ENCODE data around the gene DYSF. TPM values are rescaled to one million over a fixed set of nuclear protein-coding genes. Genes with fewer than 3 reads are reported as not detected.

Gene DYSF
- total RNA-seq, 1 experiment from 2014 or later, result 0.31 TPM

DNA sequence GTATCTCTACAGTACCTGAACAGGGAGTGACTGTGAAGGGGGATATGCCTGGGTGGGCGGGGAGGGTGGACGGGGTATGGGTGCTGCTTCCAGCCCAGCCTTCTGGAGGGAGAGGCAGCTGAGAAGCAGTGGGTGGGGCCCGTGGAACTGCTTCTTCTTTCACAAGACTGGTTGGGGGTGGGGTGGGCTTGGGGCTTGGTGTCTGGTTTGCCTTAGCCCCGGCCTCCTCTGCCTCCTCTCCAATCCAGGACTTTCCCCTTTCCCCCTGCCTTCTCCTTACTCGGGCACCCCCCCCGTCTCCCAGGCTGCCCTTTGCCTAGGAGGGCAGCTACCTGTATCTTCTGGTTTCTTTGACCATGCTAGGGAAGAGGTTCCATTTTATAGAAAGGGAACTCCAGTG is 233.4 kb downstream of the DYSF start:
- ATAC-seq (no peak), DNase-seq (ENCODE audit: low read depth, low spot score) (no peak)
- no TSS peak for BruUV-seq (replicated peaks)
- no peaks in the 10 kb centered on the region for H3K36me3 ChIP-seq (ENCODE audit: control insufficient read depth, insufficient read depth, low read length)
- H3K27ac ChIP-seq (ENCODE audit: low read length), result no peak overlapping the region
- in situ Hi-C loops (cut with HindIII; ENCODE audit: low pct_unique_long_range_greater_than_20kb, low sequenced_read_pairs) (no loop called here), intact Hi-C loops (cut with micrococcal nuclease; ENCODE audit: unreplicated experiment) (no loop called here)
- TF ChIP-seq POLR2AphosphoS5 (IDR thresholded peaks at IDR 0.05; ENCODE audit: low read depth, low read length) (no peak), TCF7L2 (IDR thresholded peaks at IDR 0.05; ENCODE audit: low read depth, low read length) (no peak), SIN3A (IDR thresholded peaks at IDR 0.05; ENCODE audit: borderline replicate concordance, insufficient read depth, low read depth, low read length) (no peak)
- TF ChIP-seq, protein P1, sequence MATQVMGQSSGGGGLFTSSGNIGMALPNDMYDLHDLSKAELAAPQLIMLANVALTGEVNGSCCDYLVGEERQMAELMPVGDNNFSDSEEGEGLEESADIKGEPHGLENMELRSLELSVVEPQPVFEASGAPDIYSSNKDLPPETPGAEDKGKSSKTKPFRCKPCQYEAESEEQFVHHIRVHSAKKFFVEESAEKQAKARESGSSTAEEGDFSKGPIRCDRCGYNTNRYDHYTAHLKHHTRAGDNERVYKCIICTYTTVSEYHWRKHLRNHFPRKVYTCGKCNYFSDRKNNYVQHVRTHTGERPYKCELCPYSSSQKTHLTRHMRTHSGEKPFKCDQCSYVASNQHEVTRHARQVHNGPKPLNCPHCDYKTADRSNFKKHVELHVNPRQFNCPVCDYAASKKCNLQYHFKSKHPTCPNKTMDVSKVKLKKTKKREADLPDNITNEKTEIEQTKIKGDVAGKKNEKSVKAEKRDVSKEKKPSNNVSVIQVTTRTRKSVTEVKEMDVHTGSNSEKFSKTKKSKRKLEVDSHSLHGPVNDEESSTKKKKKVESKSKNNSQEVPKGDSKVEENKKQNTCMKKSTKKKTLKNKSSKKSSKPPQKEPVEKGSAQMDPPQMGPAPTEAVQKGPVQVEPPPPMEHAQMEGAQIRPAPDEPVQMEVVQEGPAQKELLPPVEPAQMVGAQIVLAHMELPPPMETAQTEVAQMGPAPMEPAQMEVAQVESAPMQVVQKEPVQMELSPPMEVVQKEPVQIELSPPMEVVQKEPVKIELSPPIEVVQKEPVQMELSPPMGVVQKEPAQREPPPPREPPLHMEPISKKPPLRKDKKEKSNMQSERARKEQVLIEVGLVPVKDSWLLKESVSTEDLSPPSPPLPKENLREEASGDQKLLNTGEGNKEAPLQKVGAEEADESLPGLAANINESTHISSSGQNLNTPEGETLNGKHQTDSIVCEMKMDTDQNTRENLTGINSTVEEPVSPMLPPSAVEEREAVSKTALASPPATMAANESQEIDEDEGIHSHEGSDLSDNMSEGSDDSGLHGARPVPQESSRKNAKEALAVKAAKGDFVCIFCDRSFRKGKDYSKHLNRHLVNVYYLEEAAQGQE (IDR thresholded peaks at IDR 0.05; ENCODE audit: insufficient read depth in 1 of 2, low read depth in 2 of 2, low read length in 1 of 2), result no peak
- TF ChIP-seq, protein P2, sequence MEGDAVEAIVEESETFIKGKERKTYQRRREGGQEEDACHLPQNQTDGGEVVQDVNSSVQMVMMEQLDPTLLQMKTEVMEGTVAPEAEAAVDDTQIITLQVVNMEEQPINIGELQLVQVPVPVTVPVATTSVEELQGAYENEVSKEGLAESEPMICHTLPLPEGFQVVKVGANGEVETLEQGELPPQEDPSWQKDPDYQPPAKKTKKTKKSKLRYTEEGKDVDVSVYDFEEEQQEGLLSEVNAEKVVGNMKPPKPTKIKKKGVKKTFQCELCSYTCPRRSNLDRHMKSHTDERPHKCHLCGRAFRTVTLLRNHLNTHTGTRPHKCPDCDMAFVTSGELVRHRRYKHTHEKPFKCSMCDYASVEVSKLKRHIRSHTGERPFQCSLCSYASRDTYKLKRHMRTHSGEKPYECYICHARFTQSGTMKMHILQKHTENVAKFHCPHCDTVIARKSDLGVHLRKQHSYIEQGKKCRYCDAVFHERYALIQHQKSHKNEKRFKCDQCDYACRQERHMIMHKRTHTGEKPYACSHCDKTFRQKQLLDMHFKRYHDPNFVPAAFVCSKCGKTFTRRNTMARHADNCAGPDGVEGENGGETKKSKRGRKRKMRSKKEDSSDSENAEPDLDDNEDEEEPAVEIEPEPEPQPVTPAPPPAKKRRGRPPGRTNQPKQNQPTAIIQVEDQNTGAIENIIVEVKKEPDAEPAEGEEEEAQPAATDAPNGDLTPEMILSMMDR (IDR thresholded peaks at IDR 0.05), result no peak
- no peaks in the 10 kb centered on the region for H3K4me1 ChIP-seq (ENCODE audit: control insufficient read depth, insufficient read depth, low read length)
- no peaks in the 10 kb centered on the region for H3K9me3 ChIP-seq (ENCODE audit: control insufficient read depth, insufficient read depth, low read depth, low read length)
- CTCF ChIA-PET, result no interaction called here
- no peak overlapping the region for H3K4me3 ChIP-seq (ENCODE audit: low read depth in 2 of 2, low read length in 2 of 2)
- no peaks in the 10 kb centered on the region; the same call in 1 of the 2 replicates for H3K27me3 ChIP-seq (ENCODE audit: control insufficient read depth, insufficient read depth, low read length)
- POLR2A ChIA-PET, result no interaction called here

DNA sequence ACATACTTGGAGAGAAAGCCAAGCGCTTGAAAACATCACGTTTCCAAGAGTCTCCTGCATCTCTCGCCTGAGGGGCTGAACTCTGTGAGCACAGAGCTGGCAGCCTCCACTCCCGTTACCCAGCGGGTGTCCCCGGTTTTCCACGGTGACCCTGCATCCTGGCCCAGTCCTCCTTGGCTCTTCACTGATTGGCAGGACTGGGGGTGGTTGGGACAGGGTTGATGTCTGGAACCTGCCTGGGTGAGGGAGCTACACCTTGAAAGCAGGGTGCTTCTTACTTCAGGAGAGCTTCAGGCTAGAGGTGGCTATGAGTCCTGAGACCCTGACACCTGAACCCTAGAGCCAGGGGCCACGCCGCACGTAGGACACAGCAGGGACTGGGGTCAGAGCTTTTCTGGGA is 234.1 kb downstream of the DYSF start:
- ATAC-seq (no peak), DNase-seq (ENCODE audit: low read depth, low spot score) (no peak)
- no TSS peak for BruUV-seq (replicated peaks)
- Histone ChIP-seq H3K27me3 (ENCODE audit: control insufficient read depth, insufficient read depth, low read length) (no peaks in the 10 kb centered on the region; the same call in 1 of the 2 replicates), H3K36me3 (ENCODE audit: control insufficient read depth, insufficient read depth, low read length) (no peaks in the 10 kb centered on the region), H3K4me3 (ENCODE audit: low read depth in 2 of 2, low read length in 2 of 2) (no peak overlapping the region), H3K9me3 (ENCODE audit: control insufficient read depth, insufficient read depth, low read depth, low read length) (no peaks in the 10 kb centered on the region), H3K4me1 (ENCODE audit: control insufficient read depth, insufficient read depth, low read length) (no peaks in the 10 kb centered on the region), H3K27ac (ENCODE audit: low read length) (no peak overlapping the region)
- TF ChIP-seq, protein P2 (IDR thresholded peaks at IDR 0.05), result no peak
- TF ChIP-seq, protein P1 (IDR thresholded peaks at IDR 0.05; ENCODE audit: insufficient read depth in 1 of 2, low read depth in 2 of 2, low read length in 1 of 2), result no peak
- TF ChIP-seq TCF7L2 (IDR thresholded peaks at IDR 0.05; ENCODE audit: low read depth, low read length), result no peak
- TF ChIP-seq POLR2AphosphoS5 (IDR thresholded peaks at IDR 0.05; ENCODE audit: low read depth, low read length), result no peak
- no peak for TF ChIP-seq SIN3A (IDR thresholded peaks at IDR 0.05; ENCODE audit: borderline replicate concordance, insufficient read depth, low read depth, low read length)
- ChIA-PET POLR2A (no interaction called here), CTCF (no interaction called here)
- in situ Hi-C loops (cut with HindIII; ENCODE audit: low pct_unique_long_range_greater_than_20kb, low sequenced_read_pairs), result no loop called here
- intact Hi-C loops (cut with micrococcal nuclease; ENCODE audit: unreplicated experiment), result no loop called here
